SK-N-SH (cell line): Measurements from ENCODE around the gene CNTNAP2. TPM values are rescaled to one million over a fixed set of nuclear protein-coding genes. Genes with fewer than 3 reads are reported as not detected.

Experiments used
- CTCF ChIA-PET: fragments of 300-600, 350-600 bp; formaldehyde crosslinking; extraction: SDS; loops from one replicate; lab custom pipeline; 2021; lab: Yijun Ruan, JAX
- POLR2A ChIA-PET: fragments of 350-600 bp; sonication (Branson Sonifier 250); formaldehyde crosslinking; extraction: SDS; loops from one replicate; lab custom pipeline; 2020; ENCODE audit warnings: antibody characterized with exemption, inconsistent platforms; lab: Yijun Ruan, JAX
- DNase-seq: peaks from one replicate; pipeline ENCODE4 v3.0.0; 2012
- H2AFZ ChIP-seq: fragments of 200-600 bp; sonication (generic); 2 replicates; pipeline ENCODE4 v1.8.1; 2016; ENCODE audit warnings: antibody characterized with exemption, mild to moderate bottlenecking, low read depth
- H3F3A ChIP-seq: fragments of 200-600 bp; sonication (generic); replicated peaks from 2 replicates; pipeline ENCODE3; 2016; ENCODE audit warnings: antibody characterized with exemption, mild to moderate bottlenecking; ENCODE audit not compliant: insufficient read depth
- H3K27ac ChIP-seq, 2 experiments: fragments of 200-500 bp in 1 of 2; fragments of 200-600 bp in 1 of 2; sonication (Bioruptor generic) in 1 of 2; sonication (generic), shearing (Covaris generic) in 1 of 2; 2 replicates each; pipeline versions ENCODE4 v1.5.1 to v1.6.1; 2014 to 2016; ENCODE audit warnings: low read depth in 2 of 2, inconsistent platforms in 1 of 2, low read length in 1 of 2, mild to moderate bottlenecking in 1 of 2, mixed read lengths in 1 of 2
- H3K27me3 ChIP-seq: fragments of 200-600 bp; sonication (generic), shearing (Covaris generic); 2 replicates; pipeline ENCODE4 v1.6.1; 2016; ENCODE audit warnings: mixed run types; ENCODE audit not compliant: insufficient read depth
- H3K36me3 ChIP-seq, 2 experiments: fragments of 200-500 bp in 1 of 2; fragments of 200-600 bp in 1 of 2; sonication (Bioruptor generic) in 1 of 2; sonication (generic) in 1 of 2; replicated peaks in 1 of 2; 2 replicates each; pipeline versions ENCODE3 to v1.5.1; 2014 to 2016; ENCODE audit warnings: low read length in 1 of 2, mild to moderate bottlenecking in 1 of 2; ENCODE audit not compliant: insufficient read depth in 2 of 2, control insufficient read depth in 1 of 2
- H3K4me1 ChIP-seq, 2 experiments: fragments of 200-500 bp in 1 of 2; fragments of 200-600 bp in 1 of 2; sonication (Bioruptor generic) in 1 of 2; sonication (generic), shearing (Covaris generic) in 1 of 2; 2 replicates each; pipeline versions ENCODE4 v1.5.1 to v1.6.1; 2014 to 2016; ENCODE audit warnings: low read depth in 1 of 2, low read length in 1 of 2, mixed run types in 1 of 2; ENCODE audit not compliant: insufficient read depth in 2 of 2, control insufficient read depth in 1 of 2
- H3K4me2 ChIP-seq: fragments of 200-600 bp; sonication (generic), shearing (Covaris generic); 2 replicates; pipeline ENCODE4 v1.6.1; 2017; ENCODE audit warnings: mixed run types
- H3K4me3 ChIP-seq, 2 experiments: fragments of 200-500 bp in 1 of 2; fragments of 200-600 bp in 1 of 2; sonication (Bioruptor generic) in 1 of 2; sonication (generic), shearing (Covaris generic) in 1 of 2; 2 replicates each; pipeline versions ENCODE4 v1.5.1 to v1.8.1; 2014 to 2016; ENCODE audit warnings: low read depth in 2 of 2, inconsistent platforms in 1 of 2, low read length in 1 of 2, mild to moderate bottlenecking in 1 of 2, mixed read lengths in 1 of 2, moderate library complexity in 1 of 2
- H3K79me2 ChIP-seq: fragments of 200-600 bp; sonication (generic); 2 replicates; pipeline ENCODE4 v1.8.1; 2017; ENCODE audit warnings: mild to moderate bottlenecking; ENCODE audit not compliant: insufficient read depth
- H3K9ac ChIP-seq: fragments of 200-600 bp; sonication (generic); 2 replicates; pipeline ENCODE4 v1.6.1; 2017; ENCODE audit warnings: mixed run types
- H3K9me2 ChIP-seq: fragments of 200-600 bp; sonication (generic); 2 replicates; pipeline ENCODE4 v1.6.1; 2017; ENCODE audit warnings: mixed run types
- H3K9me3 ChIP-seq: fragments of 200-600 bp; sonication (generic); 2 replicates; pipeline ENCODE4 v1.6.1; 2017; ENCODE audit warnings: mixed run types, mild to moderate bottlenecking, moderate library complexity
- H4K20me1 ChIP-seq: fragments of 200-600 bp; sonication (generic); 2 replicates; pipeline ENCODE4 v1.6.1; 2017; ENCODE audit warnings: mild to moderate bottlenecking, mixed run types; ENCODE audit not compliant: insufficient read depth
- CHD2 ChIP-seq: fragments of 150-350 bp; IDR thresholded peaks from 2 replicates; pipeline ENCODE4 v1.6.1; 2018; ENCODE audit warnings: low read length; ENCODE audit not compliant: partially characterized antibody
- ELF1 ChIP-seq: IDR thresholded peaks from 2 replicates; pipeline ENCODE4 v1.4.0; 2012
- FOXM1 ChIP-seq: IDR thresholded peaks from 2 replicates; pipeline ENCODE4 v1.4.0; 2012; ENCODE audit warnings: low read depth, mild to moderate bottlenecking
- GATA2 ChIP-seq: sonication (generic); formaldehyde crosslinking; IDR thresholded peaks from 2 replicates; pipeline ENCODE4 v1.5.0; 2020; ENCODE audit warnings: mild to moderate bottlenecking, missing genetic modification reagents
- JUND ChIP-seq: IDR thresholded peaks from 2 replicates; pipeline ENCODE4 v1.4.0; 2012
- MAX ChIP-seq: IDR thresholded peaks from 2 replicates; pipeline ENCODE4 v1.4.0; 2012; ENCODE audit warnings: low read depth
- MEF2A ChIP-seq: IDR thresholded peaks from 2 replicates; pipeline ENCODE4 v1.4.0; 2012; ENCODE audit warnings: low read depth, borderline replicate concordance
- MXI1 ChIP-seq: IDR thresholded peaks from 2 replicates; pipeline ENCODE4 v1.6.1; 2012; ENCODE audit warnings: mild to moderate bottlenecking, low read depth, low read length, improper control_type of control experiment
- NRF1 ChIP-seq: IDR thresholded peaks from 2 replicates; pipeline ENCODE4 v1.6.1; 2012; ENCODE audit warnings: low read depth, mild to moderate bottlenecking, low read length
- PBX3 ChIP-seq: IDR thresholded peaks from 2 replicates; pipeline ENCODE4; 2012
- POLR2AphosphoS5 ChIP-seq: IDR thresholded peaks from 2 replicates; pipeline ENCODE4 v1.6.1; 2012; ENCODE audit warnings: low read depth, low read length
- RAD21 ChIP-seq: IDR thresholded peaks from 2 replicates; pipeline ENCODE4 v1.6.1; 2012; ENCODE audit warnings: mild to moderate bottlenecking, low read length
- RCOR1 ChIP-seq: fragments of 150-350 bp; IDR thresholded peaks from 2 replicates; pipeline ENCODE4 v1.6.1; 2017; ENCODE audit warnings: antibody characterized with exemption, low read length
- REST ChIP-seq: IDR thresholded peaks from 2 replicates; pipeline ENCODE4 v1.6.1; 2012; ENCODE audit warnings: mild to moderate bottlenecking, low read depth, low read length, moderate library complexity
- RXRA ChIP-seq: IDR thresholded peaks from 2 replicates; pipeline ENCODE4 v1.4.0; 2012; ENCODE audit warnings: low read depth, mild to moderate bottlenecking, borderline replicate concordance
- SIN3A ChIP-seq: IDR thresholded peaks from 2 replicates; pipeline ENCODE4 v1.6.1; 2012; ENCODE audit warnings: low read depth, mild to moderate bottlenecking, low read length, moderate library complexity, borderline replicate concordance
- SMC3 ChIP-seq: IDR thresholded peaks from 2 replicates; pipeline ENCODE4 v1.6.1; 2012; ENCODE audit warnings: low read depth, low read length, improper control_type of control experiment
- WGBS: methylation state at CpG from one replicate; pipeline ENCODE4 v1.1.6; 2017; ENCODE audit warnings: low lambda C conversion rate; 5-methylcytosine and 5-hydroxymethylcytosine counted together
- polyA plus RNA-seq, 3 experiments: library from polyadenylated mRNA; depleted of rRNA; stranded (reverse); fragments of >200 nt; gene quantifications; 2 replicates each; pipeline ENCODE4 v1.2.3, GENCODE V29; 2012

CNTNAP2 gene
- polyA plus RNA-seq, 1 of the 3 experiments (the other 2 are of a cell fraction), result 3.4 TPM

- CTCF ChIA-PET, result interaction anchor here (0.9 to 1.2 kb wide), 2 partner anchors 13 to 371 kb away, joined by 3 to 4 read pairs; no protein-coding TSS in a partner anchor
- POLR2A ChIA-PET, result no interaction called here
- no peak overlapping the region for H3K9ac ChIP-seq
- no peaks in the 10 kb centered on the region for H3K9me3 ChIP-seq
- 45% methylated on average over 3 of the region's 3 CpGs for WGBS
- no peaks in the 10 kb centered on the region for H3K9me2 ChIP-seq
- H3K27ac ChIP-seq, result no peak overlapping the region
- H3K4me3 ChIP-seq, result no peak overlapping the region
- no peak overlapping the region for H3K4me2 ChIP-seq
- no peaks in the 10 kb centered on the region for H3F3A ChIP-seq
- no peaks in the 10 kb centered on the region for H3K79me2 ChIP-seq
- peaks cover 5 to 7% of the 10 kb centered on the region in 2 experiments; a peak in 2 of 4 replicates for H3K4me1 ChIP-seq
- no peak for TF ChIP-seq JUND
- TF ChIP-seq REST, result no peak
- TF ChIP-seq ELF1, result no peak
- TF ChIP-seq MEF2A, result no peak
- TF ChIP-seq NRF1, result no peak
- no peak for TF ChIP-seq SMC3
- TF ChIP-seq GATA2, result no peak
- TF ChIP-seq MXI1, result no peak
- no peak for TF ChIP-seq RXRA
- no peaks in the 10 kb centered on the region for H4K20me1 ChIP-seq
- no peak for DNase-seq
- peak overlapping the region; percentile 34; the same call in 1 of the 2 replicates for H2AFZ ChIP-seq
- no peaks in the 10 kb centered on the region for H3K36me3 ChIP-seq
- no peaks in the 10 kb centered on the region for H3K27me3 ChIP-seq
Observed at GRCh38 chr7:147771344-147771743, 1654.7 kb downstream of the CNTNAP2 start.

GRCh38 chr7:147774461-147774860, 1657.9 kb downstream of the CNTNAP2 start:
- no peak for TF ChIP-seq FOXM1
- no peak for TF ChIP-seq RAD21
- no peak for TF ChIP-seq POLR2AphosphoS5
- no peak for TF ChIP-seq MEF2A
- TF ChIP-seq GATA2, result no peak
- no peak for TF ChIP-seq PBX3
- TF ChIP-seq CHD2, result no peak
- TF ChIP-seq JUND, result no peak
- TF ChIP-seq RCOR1, result no peak
- TF ChIP-seq SIN3A, result no peak
- TF ChIP-seq MAX, result no peak
- POLR2A ChIA-PET, result no interaction called here
- Histone ChIP-seq H2AFZ (no peak overlapping the region), H3K27ac (no peak overlapping the region; a peak in 1 of 4 replicates), H3K4me1 (peaks cover 0 to 5% of the 10 kb centered on the region in 2 experiments; a peak in 1 of 4 replicates), H3K79me2 (no peaks in the 10 kb centered on the region), H3F3A (no peaks in the 10 kb centered on the region), H3K27me3 (no peaks in the 10 kb centered on the region), H3K9ac (no peak overlapping the region), H4K20me1 (no peaks in the 10 kb centered on the region), H3K9me2 (no peaks in the 10 kb centered on the region), H3K9me3 (no peaks in the 10 kb centered on the region; the same call in 1 of the 2 replicates), H3K4me2 (no peak overlapping the region), H3K36me3 (no peaks in the 10 kb centered on the region), H3K4me3 (no peak overlapping the region)
- 70% methylated on average over 2 of the region's 2 CpGs for WGBS
- no peak for DNase-seq
- CTCF ChIA-PET, result interaction anchor here (0.5 to 1.4 kb wide), 2 partner anchors 342 to 658 kb away, joined by 3 read pairs; no protein-coding TSS in a partner anchor
